Right lobe of liver (tissue), 6 donors: Measurements from ENCODE around the gene ZNF592. TPM values are rescaled to one million over a fixed set of nuclear protein-coding genes. Genes with fewer than 3 reads are reported as not detected.

Source experiments
- ATAC-seq, 4 donors: fragments of 200-7000 bp; cut with Tn5 transposase; one replicate each; pipeline ENCODE4 v1.9.1; 2020; ENCODE audit warnings: mild to moderate bottlenecking in 4 of 4, moderate library complexity in 4 of 4
- DNase-seq, 3 donors: peaks; one replicate each; pipeline ENCODE4 v3.0.0-alpha.2; 2020
- H3K27ac ChIP-seq, 3 donors: fragments of 200-600 bp; one replicate each; pipeline ENCODE4 v1.8.0; 2022
- H3K27me3 ChIP-seq, 2 donors: fragments of 200-600 bp; one replicate each; pipeline ENCODE4 v1.8.0; 2022
- H3K36me3 ChIP-seq, 4 donors: fragments of 200-600 bp; sonication (generic) in 1 of 4; one replicate each; pipeline versions ENCODE4 v1.5.1 to v1.8.0; 2017 to 2022; ENCODE audit warnings: control low read depth in 1 of 4
- H3K4me1 ChIP-seq, 4 donors: fragments of 200-600 bp; sonication (generic) in 1 of 4; one replicate each; pipeline versions ENCODE4 v1.5.1 to v1.8.0; 2017 to 2022; ENCODE audit warnings: control low read depth in 1 of 4
- H3K4me3 ChIP-seq, 3 donors: fragments of 200-600 bp; one replicate each; pipeline ENCODE4 v1.8.0; 2022
- H3K9me3 ChIP-seq, 4 donors: fragments of 200-600 bp; sonication (generic) in 1 of 4; one replicate each; pipeline versions ENCODE4 v1.5.1 to v1.8.0; 2017 to 2022; ENCODE audit warnings: control low read depth in 1 of 4
- CTCF ChIP-seq, 4 donors: fragments of 200-600 bp in 3 of 4; fragments of 450-650 bp in 1 of 4; IDR thresholded peaks; one replicate each; pipeline versions ENCODE4 v1.5.1 to v1.8.0; 2016 to 2022; ENCODE audit warnings: antibody characterized with exemption in 4 of 4, mild to moderate bottlenecking in 2 of 4
- POLR2A ChIP-seq: fragments of 450-650 bp; IDR thresholded peaks from one replicate; pipeline ENCODE4 v1.6.1; 2017; ENCODE audit warnings: antibody characterized with exemption, mild to moderate bottlenecking
- whole genome bisulfite sequencing: methylation state at CpG from one replicate; pipeline ENCODE4 v1.1.6; 2018; ENCODE audit warnings: low coverage, low lambda C conversion rate; ENCODE audit not compliant: insufficient coverage; ENCODE audit errors: missing lambda C conversion rate; 5-methylcytosine and 5-hydroxymethylcytosine counted together
- intact Hi-C, 2 donors: fragments of 100-400 bp; cut with DNase I; formaldehyde crosslinking; loops; one replicate each; pipeline versions ENCODE4 v1.11.2 to v1.14.1; 2022
- total RNA-seq, 6 experiments: library from RNA; depleted of rRNA in 2 of 6; stranded (reverse); fragments of >200 nt in 2 of 6; fragmentation: NEBNext Ultra II Directional in 3 of 6; extraction: Animal tissue kit (Norgen Biotek cat#: 25700) in 3 of 6; gene quantifications; one replicate each; pipeline versions ENCODE4 v1.1.0 to v1.2.4, GENCODE V29; 2016 to 2023
- donor health status: DM: no; HTN: yes; CAD: no.
- donor health status: DM: no; HTN: no; CAD: no.
- donor health status: DM: no; HTN: no; CAD: no.
- donor health status: DM: no; HTN: yes; CAD: no.
- donor health status: DM: no; HTN: yes; CAD: no.

ZNF592 gene
- total RNA-seq, 6 experiments from 2014 or later: 10.8 to 13.2 (median 12.1) TPM

GRCh38 chr15:84799511-84800187 is 51.3 kb downstream of the ZNF592 start:
- ATAC-seq: peak; percentile 77 to 84 (median 80)
- Histone ChIP-seq H3K27me3 (no peaks in the 10 kb centered on the region), H3K4me1 (peaks cover 0 to 33% (median 16%) of the 10 kb centered on the region in 4 donors), H3K4me3 (no peak overlapping the region), H3K9me3 (no peaks in the 10 kb centered on the region), H3K36me3 (peaks cover 0 to 73% (median 24%) of the 10 kb centered on the region in 4 donors), H3K27ac (peak overlapping the region; percentile 85 to 99 (median 97))
- peak; percentile 79 to 90 (median 88) for DNase-seq
- intact Hi-C loops: no loop called here
- TF ChIP-seq POLR2A: no peak
- TF ChIP-seq CTCF (IDR thresholded peaks at IDR 0.05): no peak
- WGBS: 40% methylated on average over 2 of the region's 10 CpGs

DNA sequence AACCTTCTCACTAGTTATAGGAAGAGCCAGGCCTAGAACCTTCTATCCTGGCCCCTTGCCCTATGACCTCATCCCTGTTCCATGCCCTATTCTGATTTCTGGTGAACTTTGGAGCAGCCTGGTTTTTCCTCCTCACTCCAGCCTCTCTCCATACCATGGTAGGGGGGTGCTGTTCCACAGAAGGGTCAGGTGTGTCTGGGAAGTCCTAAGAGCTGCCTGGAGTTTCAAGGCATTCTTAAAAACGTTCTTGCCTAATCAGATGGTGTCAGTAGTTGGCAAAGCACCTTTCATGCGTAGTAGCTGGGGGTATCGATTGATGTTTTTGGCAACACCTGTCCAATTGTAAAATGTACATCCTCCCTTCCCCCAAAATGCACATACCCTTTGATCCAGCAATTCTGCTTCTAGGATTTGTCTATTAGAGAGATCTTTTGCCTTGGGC is 52.0 kb downstream of the ZNF592 start:
- no peak overlapping the region for H3K4me3 ChIP-seq
- H3K4me1 ChIP-seq: peaks cover 0 to 33% (median 16%) of the 10 kb centered on the region in 4 donors
- DNase-seq (peak in 2 of 3 donors; percentile 57 to 75), ATAC-seq (peak; percentile 64 to 75 (median 69))
- H3K27me3 ChIP-seq: no peaks in the 10 kb centered on the region
- TF ChIP-seq POLR2A (no peak), CTCF (IDR thresholded peaks at IDR 0.05) (no peak)
- no peaks in the 10 kb centered on the region for H3K9me3 ChIP-seq
- WGBS: 36% methylated on average over 3 of the region's 3 CpGs
- H3K36me3 ChIP-seq: peaks cover 0 to 71% (median 24%) of the 10 kb centered on the region in 4 donors
- peak overlapping the region; percentile 85 to 99 (median 97) for H3K27ac ChIP-seq
- intact Hi-C loops: no loop called here

DNA sequence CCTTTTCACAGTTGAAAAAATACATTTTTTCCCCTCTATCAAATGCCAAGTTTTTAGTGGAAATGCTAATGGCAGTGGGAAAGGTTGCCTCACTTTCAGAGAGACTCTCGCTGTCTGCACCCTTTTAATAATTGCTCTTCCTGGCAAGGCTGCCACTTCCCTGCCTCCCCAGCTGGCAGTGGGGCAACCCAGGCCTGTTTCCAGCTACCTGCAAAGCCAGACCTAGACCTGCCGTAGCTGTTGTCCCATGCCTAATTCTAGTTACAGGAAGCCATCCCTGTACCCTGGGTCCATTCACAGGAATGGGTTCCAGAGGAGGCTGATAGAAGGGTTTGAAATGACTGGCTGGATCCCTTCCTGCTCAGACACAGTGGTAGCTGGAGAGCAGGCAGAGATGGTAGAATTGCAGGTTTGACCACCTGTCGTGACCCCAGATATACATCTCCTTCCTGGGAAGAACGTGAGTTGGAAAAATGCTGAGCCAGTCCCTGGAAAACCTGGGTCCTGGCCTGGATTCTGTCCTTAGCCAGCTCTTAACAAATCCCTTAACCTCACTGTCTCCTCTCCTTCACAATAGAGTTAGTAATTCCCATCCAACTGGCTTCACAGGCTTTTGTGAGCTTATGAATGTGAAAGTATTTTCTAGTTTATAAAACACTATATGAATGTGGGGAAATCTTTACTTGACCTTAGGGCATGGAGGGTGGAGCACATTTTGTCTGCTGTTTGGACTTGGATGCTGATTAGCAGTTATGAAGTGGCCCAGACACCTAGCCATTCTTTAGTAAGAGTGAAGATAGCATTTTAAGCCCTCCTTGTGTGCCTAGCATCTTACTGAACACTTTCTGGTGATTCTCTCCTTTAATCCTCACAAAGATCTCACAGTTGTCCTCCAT is 55.9 kb downstream of the ZNF592 start:
- ATAC-seq: no peak
- TF ChIP-seq POLR2A: no peak
- TF ChIP-seq CTCF (IDR thresholded peaks at IDR 0.05): no peak

DNA sequence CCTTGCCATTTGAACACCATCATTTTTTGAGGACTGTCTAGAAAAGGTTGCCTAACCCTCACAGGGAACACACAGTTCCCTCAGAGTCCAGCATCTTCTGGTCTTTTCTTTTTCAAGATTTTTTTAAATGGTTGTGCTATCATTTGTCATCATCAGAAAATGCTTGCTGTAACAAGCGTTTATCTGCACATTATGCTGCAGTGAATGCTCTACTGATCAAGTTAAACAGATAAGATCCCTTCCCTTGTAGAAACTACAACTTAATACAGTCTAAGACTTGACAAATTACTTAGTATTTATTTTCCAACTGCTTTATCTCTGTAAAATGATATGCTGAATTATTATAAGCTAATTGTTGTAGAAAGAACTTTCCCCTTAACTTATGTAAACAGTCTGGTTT is 56.8 kb downstream of the ZNF592 start:
- Histone ChIP-seq H3K27ac (no peak overlapping the region), H3K9me3 (no peaks in the 10 kb centered on the region), H3K27me3 (no peaks in the 10 kb centered on the region), H3K4me1 (peaks cover 0 to 18% (median 7%) of the 10 kb centered on the region in 4 donors), H3K4me3 (no peak overlapping the region), H3K36me3 (peaks cover 0 to 30% (median 11%) of the 10 kb centered on the region in 4 donors)
- DNase-seq (no peak), ATAC-seq (no peak)
- TF ChIP-seq CTCF (IDR thresholded peaks at IDR 0.05): no peak
- TF ChIP-seq POLR2A: no peak
- intact Hi-C loops: no loop called here
- 69% methylated on average over 1 of the region's 1 CpG for WGBS

More for the DNA sequence above, 55.9 kb downstream of the ZNF592 start:
- H3K9me3 ChIP-seq: no peaks in the 10 kb centered on the region
- intact Hi-C loops: no loop called here
- H3K27ac ChIP-seq: no peak overlapping the region
- 43% methylated on average over 2 of the region's 4 CpGs for WGBS
- H3K36me3 ChIP-seq: peaks cover 0 to 39% (median 16%) of the 10 kb centered on the region in 4 donors
- DNase-seq: no peak
- peaks cover 0 to 27% (median 12%) of the 10 kb centered on the region in 4 donors for H3K4me1 ChIP-seq
- no peaks in the 10 kb centered on the region for H3K27me3 ChIP-seq
- no peak overlapping the region for H3K4me3 ChIP-seq
